HG03196 (cell line): ENCODE measurements around the gene TMEM91.

Experiments used
- ATAC-seq: cut with Tn5 transposase; IDR thresholded peaks from one replicate; pipeline ENCODE4 v1.9.1; 2021; ENCODE audit not compliant: unreplicated experiment

TMEM91 gene

GRCh38 chr19:41427647-41428480 is 51.5 kb downstream of the TMEM91 start:
- no peak for ATAC-seq

GRCh38 chr19:41428481-41428859 is 52.1 kb downstream of the TMEM91 start:
- ATAC-seq: no peak

GRCh38 chr19:41430922-41431321 is 54.6 kb downstream of the TMEM91 start:
- ATAC-seq: no peak

- no peak for ATAC-seq
Measured at GRCh38 chr19:41431426-41432386, 55.4 kb downstream of the TMEM91 start.

- ATAC-seq: no peak
Measured at GRCh38 chr19:41433171-41433570, 56.8 kb downstream of the TMEM91 start.
